Stimulated activated CD8-positive, alpha-beta memory T cell treated with anti-CD3 and anti-CD28 coated beads, Interleukin-7, amount 100 ng/mL, for 48 hours (primary cell): ENCODE data around the gene RPTOR.
"Not testable (repeated sequence)": the region's sequence is repeated elsewhere in the genome, so short reads cannot be mapped to it uniquely, and the experiment has no call there.

Experiments
- DNase-seq, 2 donors: peaks; one replicate each; pipeline ENCODE4 v3.0.0-alpha.2; 2020; ENCODE audit warnings: low read depth in 1 of 2; ENCODE audit errors: extremely low read depth in 1 of 2

The RPTOR gene

DNA sequence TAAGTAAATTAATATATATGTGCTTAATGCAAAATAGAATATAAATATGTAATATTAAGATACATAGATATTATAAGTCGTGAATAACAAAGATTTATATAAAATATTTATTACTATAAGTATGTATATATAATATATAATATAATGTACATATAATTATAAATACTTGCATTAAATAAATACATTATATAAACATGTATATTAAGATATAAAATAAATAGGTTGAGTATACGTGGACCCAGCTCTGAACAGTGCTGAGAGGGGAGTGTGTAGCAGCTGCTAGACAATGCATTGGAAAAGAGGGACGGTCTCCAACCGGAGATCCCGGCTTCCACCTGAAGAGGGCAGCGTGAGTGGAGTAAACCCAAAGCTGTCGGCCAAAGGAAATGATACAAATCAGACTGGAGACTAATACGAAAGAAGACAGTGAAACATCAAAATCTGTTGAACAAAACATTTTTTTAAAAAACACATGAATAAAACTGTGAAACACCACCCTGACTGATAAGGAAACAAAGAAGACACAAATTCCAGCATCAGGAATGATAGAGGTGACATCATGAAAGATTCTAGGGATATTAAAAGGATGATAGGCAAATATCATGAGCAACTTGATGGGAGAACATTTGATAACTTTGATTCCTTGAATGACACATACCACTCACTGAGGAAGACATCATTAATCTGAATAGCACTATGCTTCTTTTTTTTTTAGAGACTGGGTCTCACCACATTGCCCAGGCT lies 321.6 kb downstream of the RPTOR start:
- peak; percentile 51 to 59 for DNase-seq

DNA sequence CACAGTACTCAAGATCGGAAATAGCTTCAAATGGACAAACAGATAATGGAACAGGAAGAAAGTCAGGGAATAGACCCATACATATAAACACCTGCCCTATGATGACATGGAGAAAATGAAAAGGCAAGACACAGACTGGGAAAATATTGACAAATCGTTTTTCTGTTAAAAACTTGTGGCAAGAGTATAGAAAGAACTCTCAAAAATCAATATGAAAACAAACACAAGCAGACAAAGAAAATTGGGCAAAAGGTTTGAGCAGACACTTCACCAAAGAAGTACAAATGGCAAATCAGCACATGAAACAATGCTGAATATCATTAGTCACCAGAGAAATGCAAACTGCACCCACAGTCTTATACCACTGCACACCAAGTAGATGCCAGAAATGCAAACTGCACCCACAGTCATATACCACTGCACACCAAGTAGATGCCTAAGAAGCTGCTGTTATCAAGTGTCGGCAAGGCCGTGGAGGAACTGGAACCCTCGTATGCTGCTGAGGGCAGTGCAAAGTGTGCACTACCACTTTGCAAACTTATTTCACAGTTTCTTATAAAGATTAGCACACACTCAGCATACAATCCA lies 323.5 kb downstream of the RPTOR start:
- DNase-seq, result no peak

GRCh38 chr17:80869481-80870145 lies 325.0 kb downstream of the RPTOR start:
- DNase-seq, result no peak

DNA sequence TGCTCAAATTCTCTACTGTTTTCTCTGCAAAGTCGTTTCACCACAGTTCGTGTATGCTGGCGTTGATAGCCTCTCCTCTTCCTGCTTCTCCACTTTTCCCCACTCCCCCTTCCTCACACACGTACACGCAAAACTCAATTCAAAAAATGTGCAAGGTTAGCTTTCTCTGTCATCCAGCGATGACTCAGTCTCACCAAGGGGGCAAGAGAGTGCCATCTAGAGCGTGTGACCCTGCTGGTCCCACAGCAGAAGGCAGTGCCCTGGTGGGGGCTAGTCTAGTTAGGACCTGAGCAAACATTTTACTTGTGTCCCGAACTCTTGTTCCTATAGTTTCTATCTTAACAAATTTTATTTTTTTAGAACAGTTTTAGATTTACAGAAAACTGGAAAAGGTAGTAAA lies 325.8 kb downstream of the RPTOR start:
- no peak for DNase-seq

GRCh38 chr17:80871341-80871740 lies 326.7 kb downstream of the RPTOR start:
- no peak for DNase-seq

- DNase-seq, result no peak
These were observed 327.4 kb downstream of the RPTOR start for GRCh38 chr17:80872001-80872500.

DNA sequence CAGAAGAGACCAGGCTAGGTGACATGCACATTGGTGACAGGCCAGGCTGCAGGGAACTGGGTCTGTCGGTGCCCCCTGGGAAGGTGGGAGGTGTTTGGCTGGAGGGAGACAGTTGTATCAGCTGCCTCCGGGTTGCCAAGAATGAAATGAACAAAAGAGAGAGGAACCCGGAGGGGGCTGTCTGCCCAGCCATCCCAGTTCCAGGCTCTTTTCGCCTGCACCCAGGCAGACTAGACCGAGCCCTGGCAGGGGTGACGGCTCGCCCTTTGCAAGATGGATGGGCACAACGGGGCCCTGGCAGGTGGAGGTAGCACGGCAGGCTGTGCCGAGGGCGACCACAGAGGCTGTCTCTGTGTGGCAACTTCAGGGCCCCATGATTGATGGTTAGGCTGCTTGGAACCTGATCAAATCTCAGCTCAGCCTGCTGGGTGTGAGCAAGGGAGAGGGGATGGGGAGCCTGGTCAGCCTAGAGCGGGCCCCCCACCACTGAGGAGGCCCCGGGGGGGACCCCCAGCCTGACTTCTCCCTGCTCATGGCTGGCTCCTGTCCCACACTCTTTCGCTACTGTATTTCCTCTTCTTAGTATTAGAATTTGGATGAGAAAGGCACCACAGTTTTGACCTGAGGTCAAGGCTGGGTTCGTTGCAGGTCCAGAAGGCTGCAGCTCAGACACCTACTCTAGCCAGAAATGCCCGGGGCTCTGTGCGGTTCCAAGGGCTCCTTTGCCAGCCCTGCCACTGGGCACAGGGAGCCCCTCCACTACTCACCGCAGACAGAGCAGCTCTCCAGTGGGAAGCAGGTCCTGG lies 328.1 kb downstream of the RPTOR start:
- no peak for DNase-seq

GRCh38 chr17:80873307-80873951 lies 328.8 kb downstream of the RPTOR start:
- no peak for DNase-seq

GRCh38 chr17:80874866-80875445 lies 330.3 kb downstream of the RPTOR start:
- no peak for DNase-seq

GRCh38 chr17:80875480-80875995 lies 330.9 kb downstream of the RPTOR start:
- DNase-seq, result not testable (repeated sequence)

- not testable (repeated sequence) for DNase-seq
These were observed 331.9 kb downstream of the RPTOR start for GRCh38 chr17:80876456-80876949.

DNA sequence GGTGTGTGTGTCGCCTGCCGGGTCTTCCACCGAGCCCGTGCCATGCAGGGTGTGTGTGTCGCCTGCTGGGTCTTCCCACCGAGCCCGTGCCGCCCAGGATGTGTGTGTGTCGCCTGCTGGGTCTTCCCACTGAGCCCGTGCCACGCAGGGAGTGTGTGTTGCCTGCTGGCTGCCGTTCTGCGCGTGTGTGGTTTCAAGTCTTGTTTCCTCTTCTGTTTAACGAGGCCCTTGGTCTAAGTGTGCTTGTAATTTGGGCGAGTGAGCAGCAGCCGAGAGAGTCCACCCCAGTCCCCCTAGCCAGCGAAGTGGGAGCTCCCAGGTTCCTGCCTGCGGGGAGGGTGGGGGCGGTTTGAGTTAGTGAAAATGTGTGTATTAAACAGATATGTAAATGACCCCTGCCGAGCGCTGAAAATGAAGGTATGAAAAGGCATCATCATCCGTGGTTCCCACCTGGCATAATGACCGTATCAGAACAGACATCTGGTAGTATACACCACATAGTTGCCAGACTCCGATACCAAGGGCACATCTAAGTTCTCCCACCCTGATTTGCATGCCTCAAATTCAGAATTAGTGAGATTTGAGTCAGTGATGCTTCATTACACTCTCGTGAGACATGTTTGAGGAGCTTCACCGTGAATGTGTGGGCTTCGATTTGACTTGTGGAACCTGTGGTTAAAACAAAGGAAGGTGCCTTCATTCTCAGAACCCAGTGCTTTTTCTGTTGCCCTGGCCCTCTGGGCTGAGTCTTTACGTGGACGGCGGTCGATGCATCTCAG lies 332.5 kb downstream of the RPTOR start:
- peak; percentile 55 to 80 for DNase-seq

DNA sequence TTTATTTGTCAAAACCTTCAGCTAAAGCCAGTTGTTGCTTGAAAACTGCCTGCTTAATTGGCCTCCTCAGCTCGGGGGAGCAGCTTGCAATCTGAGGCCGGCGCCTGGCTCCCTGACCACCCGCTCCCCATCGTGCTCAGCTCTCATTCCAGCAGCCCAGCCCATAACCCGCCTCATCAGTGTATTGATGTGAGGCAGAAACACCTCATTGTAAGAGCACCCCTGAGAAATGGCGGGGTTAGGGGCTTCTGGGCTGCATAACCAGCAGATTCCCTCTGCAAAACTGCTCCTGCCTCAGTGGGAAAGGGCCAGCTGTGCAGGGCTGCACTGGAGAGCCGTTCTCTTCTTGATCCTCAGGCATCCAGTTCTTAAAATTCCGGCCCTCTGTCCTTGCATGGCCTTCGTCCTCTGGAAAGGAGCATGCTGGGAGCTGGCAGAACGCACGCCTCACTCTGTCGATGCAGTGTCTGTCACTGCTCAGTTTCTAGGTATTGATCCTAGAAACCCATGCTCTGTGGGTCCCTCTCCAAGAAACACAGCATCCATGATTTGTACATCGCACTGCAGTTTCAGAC lies 333.2 kb downstream of the RPTOR start:
- no peak for DNase-seq

GRCh38 chr17:80878876-80879722 lies 334.5 kb downstream of the RPTOR start:
- no peak for DNase-seq

DNA sequence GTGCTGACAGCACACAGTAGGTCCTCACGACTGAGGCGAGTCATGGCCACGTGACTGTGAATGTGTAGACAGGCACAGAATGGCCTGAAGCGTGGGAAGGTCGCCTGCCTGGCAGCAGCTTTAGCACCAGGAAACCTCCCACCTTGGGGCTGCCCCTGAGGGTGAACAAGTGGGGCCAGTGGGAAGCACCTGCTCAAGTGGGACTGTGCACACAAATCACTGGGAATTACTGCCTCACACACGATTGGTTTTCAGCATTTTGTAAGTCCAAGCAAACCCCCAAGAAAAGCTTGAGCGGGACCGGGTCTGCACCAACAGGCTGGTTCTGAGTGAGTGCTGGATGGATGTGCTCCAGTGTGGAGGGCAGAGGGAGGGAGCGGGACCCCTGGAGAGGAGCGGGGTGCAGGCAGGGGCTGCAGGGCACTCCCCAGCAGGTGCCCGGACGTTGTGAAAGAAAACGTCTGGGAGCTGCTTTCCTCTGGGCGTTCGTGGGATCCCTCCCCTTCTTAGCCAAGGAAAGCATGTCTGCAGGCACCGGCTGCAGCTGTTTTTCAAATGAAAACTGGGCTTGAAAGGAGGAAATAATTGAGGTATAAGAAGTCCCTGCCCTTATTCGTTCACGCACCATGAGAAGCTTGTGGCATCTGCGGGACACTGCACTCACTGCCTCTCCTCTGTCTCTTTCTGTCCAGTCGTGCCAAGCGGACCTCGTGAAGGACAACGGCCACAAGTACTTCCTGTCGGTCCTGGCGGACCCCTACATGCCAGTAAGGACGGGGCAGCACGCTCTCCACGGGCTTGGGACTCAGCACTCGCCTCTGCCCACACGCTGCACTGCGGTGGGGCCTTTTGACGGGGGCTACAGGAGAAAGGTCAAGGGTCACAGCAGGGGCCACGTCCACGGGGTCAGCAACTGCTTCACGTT lies 335.3 kb downstream of the RPTOR start:
- DNase-seq, result no peak

GRCh38 chr17:80880648-80880985 lies 336.0 kb downstream of the RPTOR start:
- no peak for DNase-seq

GRCh38 chr17:80881306-80881705 lies 336.7 kb downstream of the RPTOR start:
- DNase-seq, result no peak
